A549 (cell line): ENCODE measurements around the gene POM121. TPM values are rescaled to one million over a fixed set of nuclear protein-coding genes. Genes with fewer than 3 reads are reported as not detected.
"Not testable (repeated sequence)": the region's sequence is repeated elsewhere in the genome, so short reads cannot be mapped to it uniquely, and the experiment has no call there.

Experiments used
- ATAC-seq, 2 experiments: fragments of 200-7000 bp in 1 of 2; fragments of >200 bp in 1 of 2; cut with Nextera tagmentation in 1 of 2; cut with Tn5 transposase in 1 of 2; 3 replicates each; pipeline versions ENCODE4 v1.8.0 to v1.9.1; 2018 to 2020; ENCODE audit warnings: mild to moderate bottlenecking in 1 of 2, moderate library complexity in 1 of 2
- CTCF ChIA-PET: fragments of 300-600 bp; sonication (Branson Sonifier 250); formaldehyde crosslinking; extraction: SDS; loops from one replicate; lab custom pipeline; 2021; ENCODE audit warnings: antibody characterized with exemption, inconsistent platforms; lab: Yijun Ruan, JAX
- POLR2A ChIA-PET: fragments of 350-600 bp; formaldehyde crosslinking; extraction: SDS; loops from one replicate; lab custom pipeline; 2021; ENCODE audit warnings: antibody characterized with exemption, inconsistent platforms; lab: Yijun Ruan, JAX
- DNase-seq, 2 experiments: peaks; one replicate each; pipeline versions ENCODE4 v3.0.0 to v3.0.0-alpha.2; 2011 to 2016; ENCODE audit warnings: low read depth in 1 of 2, low spot score in 1 of 2
- FAIRE-seq: peaks from 2 replicates; lab custom pipeline; 2011; peaks lifted over from hg19 to GRCh38; lab: Jason Lieb, UNC
- H3K27ac ChIP-seq, 2 experiments: fragments of >200 bp; sonication (Bioruptor Twin); formaldehyde crosslinking; 3 replicates each; pipeline ENCODE4 v1.5.1; 2016 to 2017
- H3K4me1 ChIP-seq: fragments of >200 bp; sonication (Bioruptor Twin); formaldehyde crosslinking; 3 replicates; pipeline ENCODE4 v1.6.1; 2016
- H3K4me2 ChIP-seq: fragments of >200 bp; sonication (Bioruptor Twin); formaldehyde crosslinking; 3 replicates; pipeline ENCODE4 v1.6.1; 2016
- H3K4me3 ChIP-seq: fragments of >200 bp; sonication (Bioruptor Twin); formaldehyde crosslinking; 3 replicates; pipeline ENCODE4 v1.5.1; 2016
- H3K9me3 ChIP-seq: fragments of >200 bp; sonication (Bioruptor Twin); formaldehyde crosslinking; 3 replicates; pipeline ENCODE4 v1.6.1; 2016
- RAD21 ChIP-seq, 2 experiments: fragments of >200 bp in 1 of 2; sonication (Bioruptor Twin) in 1 of 2; formaldehyde crosslinking in 1 of 2; IDR thresholded peaks in 1 of 2; conservative IDR thresholded peaks in 1 of 2; 2 replicates in 1 of 2; 3 replicates in 1 of 2; pipeline ENCODE4 v1.6.1; 2012 to 2018; ENCODE audit warnings: inconsistent platforms in 1 of 2
- SMC3 ChIP-seq: fragments of >200 bp; sonication (Bioruptor Twin); formaldehyde crosslinking; IDR thresholded peaks from 3 replicates; pipeline ENCODE4 v1.6.1; 2018; ENCODE audit warnings: inconsistent platforms
- WGBS: methylation state at CpG from one replicate; pipeline ENCODE4 v1.1.6; 2017; ENCODE audit errors: missing lambda C conversion rate; 5-methylcytosine and 5-hydroxymethylcytosine counted together
- polyA plus RNA-seq, 4 experiments: library from polyadenylated mRNA; depleted of rRNA in 3 of 4; stranded (reverse); fragments of >200 nt; fragmentation: RNase III in 1 of 4; extraction: RNeasy Plus Mini Kit Qiagen cat#74134 plus additional on column Dnase treatment in 1 of 4; gene quantifications; 2 replicates in 3 of 4; 3 replicates in 1 of 4; pipeline ENCODE4 v1.2.3, GENCODE V29; 2011 to 2017

POM121 gene
- polyA plus RNA-seq, 2 of the 4 experiments (the other 2 are of a cell fraction), result 5.9 to 23.2 TPM

GRCh38 chr7:72942956-72943355 is 18.1 kb downstream of the POM121 start:
- H3K4me3 ChIP-seq, H3K4me1 ChIP-seq, CTCF ChIA-PET, POLR2A ChIA-PET, DNase-seq, H3K27ac ChIP-seq, H3K4me2 ChIP-seq, FAIRE-seq, ATAC-seq, H3K9me3 ChIP-seq: not testable (repeated sequence)
- 96% methylated on average over 18 of the region's 25 CpGs for WGBS

DNA sequence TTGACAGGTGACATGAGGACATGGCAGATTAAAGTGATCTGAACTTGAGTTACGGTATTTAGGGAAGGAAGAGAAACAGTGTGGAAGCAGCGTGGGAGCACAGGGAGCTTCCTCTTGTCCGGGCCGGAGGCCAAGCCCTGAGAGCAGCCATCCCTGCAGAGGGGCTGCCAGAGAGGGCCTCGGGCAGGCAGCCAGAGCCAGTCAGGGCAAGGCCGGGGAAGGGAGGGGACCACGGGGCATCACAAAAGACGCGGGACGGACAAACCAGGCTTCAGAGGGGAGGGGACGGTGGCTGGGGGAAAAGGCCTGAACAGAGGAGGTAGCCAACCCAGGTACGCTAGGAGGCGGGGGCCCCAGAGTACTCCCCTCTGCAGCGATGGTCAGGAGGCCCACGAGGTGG is 20.0 kb downstream of the POM121 start:
- ATAC-seq, result peak in 1 of 2 experiments; percentile 5; a peak in 3 of 6 replicates
- CTCF ChIA-PET, H3K4me2 ChIP-seq, H3K4me3 ChIP-seq, H3K9me3 ChIP-seq, FAIRE-seq, H3K27ac ChIP-seq, DNase-seq, H3K4me1 ChIP-seq: not testable (repeated sequence)
- POLR2A ChIA-PET, result interaction anchor here (0.6 kb wide), 1 partner anchor 305 kb away, joined by 5 read pairs; no protein-coding TSS in a partner anchor
- 96% methylated on average over 7 of the region's 15 CpGs for WGBS

GRCh38 chr7:72945597-72945996 is 20.7 kb downstream of the POM121 start:
- whole genome bisulfite sequencing, result 92% methylated on average over 6 of the region's 9 CpGs
- FAIRE-seq, DNase-seq, H3K4me1 ChIP-seq, CTCF ChIA-PET, H3K9me3 ChIP-seq, H3K4me2 ChIP-seq, H3K4me3 ChIP-seq, H3K27ac ChIP-seq, POLR2A ChIA-PET: not testable (repeated sequence)
- peak; percentile 3 to 10; a peak in 3 of 6 replicates for ATAC-seq

DNA sequence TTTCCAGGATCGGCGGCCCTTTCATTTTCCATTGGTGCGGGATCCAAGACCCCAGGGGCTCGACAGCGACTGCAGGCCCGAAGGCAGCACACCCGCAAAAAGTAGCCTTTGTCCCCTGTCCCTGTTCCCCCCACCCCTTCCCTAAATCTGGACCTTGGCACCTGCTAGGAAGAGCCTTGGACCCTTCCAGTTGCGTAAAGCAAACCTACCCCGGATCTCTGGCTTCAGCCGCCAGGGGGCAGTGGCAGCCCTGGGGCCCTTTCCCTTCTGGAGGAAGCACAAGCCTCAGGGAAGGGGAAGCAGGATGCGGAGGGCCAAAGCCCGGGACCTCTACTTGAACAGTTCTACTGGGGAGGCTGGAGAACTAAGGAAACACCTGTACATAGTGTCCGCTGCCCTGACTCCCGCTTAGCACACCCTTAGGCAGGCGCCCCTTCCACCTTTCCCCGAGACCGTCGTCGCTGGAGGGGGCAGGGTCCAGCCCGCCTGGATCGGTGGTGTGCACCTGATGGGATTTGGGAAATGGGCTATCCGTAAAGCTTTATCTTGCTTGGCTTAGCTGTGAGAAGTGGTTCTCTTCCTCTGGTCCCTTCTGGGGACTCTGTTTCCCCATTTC is 21.3 kb downstream of the POM121 start:
- DNase-seq, H3K9me3 ChIP-seq, H3K27ac ChIP-seq, FAIRE-seq, CTCF ChIA-PET, POLR2A ChIA-PET, H3K4me1 ChIP-seq, H3K4me2 ChIP-seq, H3K4me3 ChIP-seq: not testable (repeated sequence)
- peak; percentile 48 to 78 for ATAC-seq
- WGBS, result 96% methylated on average over 15 of the region's 22 CpGs
- 0 out of 3 replicates have a peak, but pooled peaks have one; percentile 16 for TF ChIP-seq SMC3
- 0 out of 5 replicates have a peak, but pooled peaks of 1 of the 2 experiments have one; percentile 15 for TF ChIP-seq RAD21 (conservative IDR thresholded peaks at IDR 0.05 in 1 of 2, IDR thresholded peaks at IDR 0.05 in 1 of 2)

- WGBS, result 91% methylated on average over 17 of the region's 23 CpGs
- H3K4me2 ChIP-seq, H3K4me1 ChIP-seq, ATAC-seq, POLR2A ChIA-PET, CTCF ChIA-PET, H3K27ac ChIP-seq, FAIRE-seq, H3K9me3 ChIP-seq, H3K4me3 ChIP-seq, DNase-seq: not testable (repeated sequence)
Observed at GRCh38 chr7:72948714-72949113, 23.8 kb downstream of the POM121 start.

DNA sequence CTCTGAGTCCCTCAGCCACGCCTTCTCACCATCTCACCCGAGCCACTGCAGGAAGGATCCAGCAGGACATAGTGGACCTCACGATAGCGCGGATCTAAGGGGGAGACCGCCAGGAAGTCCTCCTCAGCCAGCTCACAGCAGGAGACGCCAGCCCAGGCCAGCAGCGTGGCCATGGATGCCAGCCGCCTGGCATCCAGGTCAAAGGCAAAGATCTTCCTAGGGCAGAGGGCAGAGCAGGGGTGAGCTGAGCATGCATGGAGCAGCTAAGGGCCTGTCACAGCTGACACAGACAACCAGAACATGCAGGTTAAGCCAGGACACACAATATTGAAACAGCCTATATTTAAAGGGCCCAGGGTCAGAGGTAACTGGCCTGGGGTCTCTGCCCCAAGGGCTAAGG is 24.4 kb downstream of the POM121 start:
- 93% methylated on average over 9 of the region's 9 CpGs for WGBS
- FAIRE-seq, H3K27ac ChIP-seq, ATAC-seq, H3K9me3 ChIP-seq, CTCF ChIA-PET, POLR2A ChIA-PET, H3K4me3 ChIP-seq, H3K4me2 ChIP-seq, H3K4me1 ChIP-seq, DNase-seq: not testable (repeated sequence)

DNA sequence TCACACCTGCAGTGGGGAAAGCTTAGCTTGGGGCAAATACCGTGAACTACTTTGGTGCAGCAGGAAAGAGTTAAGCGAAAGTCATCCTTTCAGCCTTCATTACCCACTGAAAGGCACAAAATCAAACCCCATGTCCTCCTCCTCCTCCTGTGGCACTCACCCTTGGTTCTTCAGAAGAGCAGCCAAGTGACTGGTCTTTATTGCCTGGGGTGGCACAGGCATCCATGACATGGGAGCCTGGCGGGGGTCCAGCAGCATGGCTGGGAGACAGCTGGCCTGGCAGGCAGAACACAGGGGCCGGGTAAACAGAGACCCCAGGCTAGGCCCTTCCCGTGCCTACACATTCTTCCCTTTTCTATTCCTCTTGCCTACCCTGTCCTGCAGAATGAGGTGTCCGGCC is 24.8 kb downstream of the POM121 start:
- 91% methylated on average over 4 of the region's 6 CpGs for WGBS
- CTCF ChIA-PET, POLR2A ChIA-PET, DNase-seq, FAIRE-seq, H3K27ac ChIP-seq, H3K4me3 ChIP-seq, H3K9me3 ChIP-seq, H3K4me1 ChIP-seq, H3K4me2 ChIP-seq, ATAC-seq: not testable (repeated sequence)

DNA sequence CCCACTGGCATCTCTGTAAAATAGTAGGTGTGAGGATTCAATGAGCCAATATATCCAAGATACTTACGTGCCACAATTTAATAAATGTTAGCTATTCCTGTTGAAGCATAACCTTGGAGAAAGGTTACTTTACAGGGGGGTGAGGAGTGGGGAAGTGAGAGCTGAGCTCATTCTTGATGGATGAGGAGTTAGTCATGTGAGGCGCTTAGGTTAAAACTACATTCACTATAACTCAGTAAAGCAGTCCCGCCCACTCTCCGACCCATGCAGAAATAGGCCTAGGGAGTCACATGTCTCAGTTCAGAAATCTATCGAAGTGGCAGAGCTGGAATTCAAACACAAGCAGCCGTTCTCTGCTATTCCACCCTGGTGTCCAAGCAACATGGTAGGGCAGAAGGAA is 25.5 kb downstream of the POM121 start:
- H3K4me3 ChIP-seq, H3K4me2 ChIP-seq, FAIRE-seq, H3K27ac ChIP-seq, CTCF ChIA-PET, DNase-seq, H3K4me1 ChIP-seq, POLR2A ChIA-PET, ATAC-seq, H3K9me3 ChIP-seq: not testable (repeated sequence)
- WGBS, result no CpG with 5 or more reads among the region's 6 CpGs

- peak overlapping the region in 1 of 2 experiments; percentile 71; a peak in 1 of 6 replicates for H3K27ac ChIP-seq
- DNase-seq, H3K4me1 ChIP-seq, CTCF ChIA-PET, POLR2A ChIA-PET, FAIRE-seq, H3K9me3 ChIP-seq: not testable (repeated sequence)
- peak overlapping the region; percentile 39; the same call in 2 of the 3 replicates for H3K4me3 ChIP-seq
- WGBS, result 23% methylated on average over 2 of the region's 43 CpGs
- H3K4me2 ChIP-seq, result peak overlapping the region; percentile 55
- ATAC-seq, result peak; percentile 57 to 71
Observed at GRCh38 chr7:72953901-72954562, 29.1 kb downstream of the POM121 start.

GRCh38 chr7:72954563-72955198 is 29.8 kb downstream of the POM121 start:
- Histone ChIP-seq H3K4me2 (0 out of 3 replicates have a peak overlapping the region, but pooled peaks have one; percentile 30), H3K4me3 (peak overlapping the region; percentile 39; the same call in 2 of the 3 replicates), H3K27ac (peak overlapping the region in 1 of 2 experiments; percentile 71; a peak in 1 of 6 replicates)
- POLR2A ChIA-PET, H3K9me3 ChIP-seq, CTCF ChIA-PET, DNase-seq, FAIRE-seq, H3K4me1 ChIP-seq: not testable (repeated sequence)
- peak; percentile 81 to 92 for ATAC-seq
- 69% methylated on average over 7 of the region's 45 CpGs for WGBS
